MG63 (cell line): ENCODE data around the gene RTTN. TPM values are rescaled to one million over a fixed set of nuclear protein-coding genes. Genes with fewer than 3 reads are reported as not detected.

Source experiments
- DNase-seq: peaks from one replicate; pipeline ENCODE4 v3.0.0-alpha.2; 2020
- H3K27me3 ChIP-seq: fragments of 250-450 bp; sonication (Bioruptor Pico); 2 replicates; pipeline ENCODE4 v1.5.1; 2020; ENCODE audit warnings: mild to moderate bottlenecking, moderate library complexity
- H3K36me3 ChIP-seq: fragments of 250-450 bp; sonication (Bioruptor Pico); 2 replicates; pipeline ENCODE4 v1.5.1; 2020; ENCODE audit warnings: mild to moderate bottlenecking, moderate library complexity
- H3K4me3 ChIP-seq: fragments of 250-450 bp; sonication (Bioruptor Pico); 2 replicates; pipeline ENCODE4 v1.5.1; 2020; ENCODE audit warnings: mild to moderate bottlenecking, moderate library complexity
- H3K9me3 ChIP-seq: fragments of 250-450 bp; sonication (Bioruptor Pico); 2 replicates; pipeline ENCODE4 v1.5.1; 2020; ENCODE audit warnings: mild to moderate bottlenecking, moderate library complexity
- total RNA-seq: library from RNA; depleted of rRNA; stranded (reverse); fragments of >200 nt; shearing (Covaris generic); gene quantifications from 2 replicates; pipeline ENCODE4 v1.2.3, GENCODE V29; 2014; ENCODE audit warnings: low replicate concordance

RTTN gene
- total RNA-seq, 1 experiment from 2014 or later: 5.9 TPM

GRCh38 chr18:70075906-70076305 lies 129.6 kb downstream of the RTTN start:
- DNase-seq: no peak

DNA sequence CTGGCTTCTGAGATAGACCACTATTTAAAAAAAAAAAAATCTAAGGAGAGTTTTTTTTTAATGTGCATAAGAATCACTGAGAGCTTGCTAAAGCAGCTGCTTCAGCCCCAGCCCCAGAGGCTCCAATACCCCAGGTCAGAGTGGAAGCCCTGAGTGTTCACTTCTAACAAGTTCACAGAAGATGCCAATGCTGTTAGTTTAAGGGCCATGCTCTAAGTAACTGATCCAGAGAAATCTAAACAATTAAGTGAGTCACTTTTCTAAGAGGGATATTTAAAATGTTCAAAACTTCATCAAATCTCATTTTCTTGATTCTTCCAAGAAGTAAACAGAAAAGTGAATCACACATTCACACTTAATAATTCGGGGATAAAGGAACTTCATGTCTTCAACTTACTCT lies 131.4 kb downstream of the RTTN start:
- no peaks in the 10 kb centered on the region for H3K9me3 ChIP-seq
- peaks cover 10% of the 10 kb centered on the region for H3K36me3 ChIP-seq
- no peaks in the 10 kb centered on the region for H3K27me3 ChIP-seq
- no peak overlapping the region for H3K4me3 ChIP-seq
- DNase-seq: peak; percentile 51

More at GRCh38 chr18:70075906-70076305, 129.6 kb downstream of the RTTN start:
- peaks cover 10% of the 10 kb centered on the region for H3K36me3 ChIP-seq
- no peak overlapping the region for H3K4me3 ChIP-seq
- no peaks in the 10 kb centered on the region for H3K9me3 ChIP-seq
- H3K27me3 ChIP-seq: no peaks in the 10 kb centered on the region

GRCh38 chr18:70073432-70073831 lies 132.1 kb downstream of the RTTN start:
- peaks cover 10% of the 10 kb centered on the region for H3K36me3 ChIP-seq
- H3K27me3 ChIP-seq: no peaks in the 10 kb centered on the region
- no peaks in the 10 kb centered on the region for H3K9me3 ChIP-seq
- no peak overlapping the region for H3K4me3 ChIP-seq
- no peak for DNase-seq

- H3K9me3 ChIP-seq: no peaks in the 10 kb centered on the region
- no peaks in the 10 kb centered on the region for H3K27me3 ChIP-seq
- no peak overlapping the region for H3K4me3 ChIP-seq
- DNase-seq: no peak
- peaks cover 10% of the 10 kb centered on the region for H3K36me3 ChIP-seq
Observed at GRCh38 chr18:70072678-70073077, 132.8 kb downstream of the RTTN start.

- Histone ChIP-seq H3K9me3 (no peaks in the 10 kb centered on the region), H3K36me3 (peaks cover 10% of the 10 kb centered on the region), H3K4me3 (no peak overlapping the region), H3K27me3 (no peaks in the 10 kb centered on the region)
- DNase-seq: no peak
Observed at GRCh38 chr18:70069965-70070364, 135.5 kb downstream of the RTTN start.

- Histone ChIP-seq H3K9me3 (no peaks in the 10 kb centered on the region), H3K27me3 (no peaks in the 10 kb centered on the region), H3K36me3 (peaks cover 10% of the 10 kb centered on the region), H3K4me3 (no peak overlapping the region)
- DNase-seq: no peak
Observed at GRCh38 chr18:70069382-70069781, 136.1 kb downstream of the RTTN start.

- Histone ChIP-seq H3K4me3 (no peak overlapping the region), H3K36me3 (peaks cover 10% of the 10 kb centered on the region), H3K27me3 (no peaks in the 10 kb centered on the region), H3K9me3 (no peaks in the 10 kb centered on the region)
- DNase-seq: no peak
Observed at GRCh38 chr18:70068981-70069380, 136.5 kb downstream of the RTTN start.

DNA sequence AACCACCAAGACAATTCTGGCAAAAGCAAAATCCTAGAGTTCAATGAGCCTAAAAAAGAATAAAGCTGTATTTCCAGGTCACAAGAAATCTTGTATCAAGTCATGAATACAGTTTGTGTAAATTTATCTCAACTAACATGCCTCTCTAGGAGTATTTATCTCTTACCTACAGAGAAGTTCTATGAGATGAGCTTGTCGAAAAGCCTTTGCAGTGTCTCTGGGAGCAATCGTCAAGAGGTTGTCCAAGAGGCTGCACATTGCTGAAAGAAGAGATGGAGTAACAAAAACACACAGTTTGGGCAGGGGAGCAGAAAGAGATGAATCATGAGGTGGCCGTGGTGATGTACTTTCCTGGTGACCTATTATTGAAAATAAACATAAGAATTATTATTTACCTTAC lies 145.8 kb downstream of the RTTN start:
- Histone ChIP-seq H3K27me3 (no peaks in the 10 kb centered on the region), H3K36me3 (peaks cover 19% of the 10 kb centered on the region), H3K4me3 (no peak overlapping the region), H3K9me3 (no peaks in the 10 kb centered on the region)
- DNase-seq: no peak

DNA sequence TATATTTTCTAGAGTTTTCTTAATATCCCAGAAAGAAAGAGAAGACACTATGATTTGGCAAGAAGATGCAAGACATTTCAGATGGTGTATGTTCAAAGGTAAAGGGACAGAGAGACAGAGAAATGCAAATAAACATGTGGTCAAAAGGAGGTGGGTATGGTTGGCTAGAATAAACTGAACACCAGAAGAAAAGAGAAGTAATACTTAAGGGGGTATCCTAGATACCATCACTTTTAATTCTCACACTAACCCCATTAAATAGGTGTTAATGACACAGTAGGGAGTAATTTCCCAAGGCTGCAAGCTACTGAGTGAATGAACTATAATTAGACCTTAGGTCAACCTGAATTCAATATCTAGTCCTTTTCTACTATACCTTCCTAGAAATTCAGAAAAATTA lies 146.6 kb downstream of the RTTN start:
- DNase-seq: no peak
- Histone ChIP-seq H3K9me3 (no peaks in the 10 kb centered on the region), H3K36me3 (peaks cover 20% of the 10 kb centered on the region), H3K4me3 (no peak overlapping the region), H3K27me3 (no peaks in the 10 kb centered on the region)

DNA sequence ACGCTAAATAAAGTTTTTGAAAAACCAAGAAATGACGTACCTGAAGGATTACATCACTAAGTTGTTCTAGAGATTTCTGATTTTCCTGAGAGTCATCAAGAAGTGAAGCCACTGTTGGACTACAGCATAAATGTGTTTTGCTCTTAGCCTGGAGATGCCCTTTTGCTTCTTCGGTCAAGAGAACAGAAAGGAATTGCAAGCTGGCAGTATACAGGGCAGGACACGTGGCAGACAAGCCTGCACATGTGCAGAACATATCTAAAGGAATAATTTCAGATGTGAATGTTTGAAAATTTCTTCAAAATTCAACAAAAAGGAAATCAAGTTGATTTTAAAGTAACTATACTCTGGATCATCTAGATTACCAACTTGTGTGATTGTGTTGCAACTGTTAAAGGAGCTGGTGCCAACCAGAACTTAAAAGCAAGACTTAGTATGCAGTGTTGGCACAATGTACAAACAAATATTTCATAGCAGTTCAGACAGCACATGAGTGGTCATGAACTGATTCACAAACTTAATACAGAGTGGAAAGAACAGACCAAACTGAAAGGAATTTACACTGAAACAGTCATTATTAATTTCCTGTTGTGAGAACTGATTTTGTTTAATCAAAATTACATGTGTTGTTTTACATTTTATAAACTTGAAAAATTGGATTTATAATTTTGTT lies 157.4 kb downstream of the RTTN start:
- Histone ChIP-seq H3K4me3 (no peak overlapping the region), H3K9me3 (no peaks in the 10 kb centered on the region), H3K36me3 (peaks cover 22% of the 10 kb centered on the region), H3K27me3 (no peaks in the 10 kb centered on the region)
- DNase-seq: peak; percentile 37

DNA sequence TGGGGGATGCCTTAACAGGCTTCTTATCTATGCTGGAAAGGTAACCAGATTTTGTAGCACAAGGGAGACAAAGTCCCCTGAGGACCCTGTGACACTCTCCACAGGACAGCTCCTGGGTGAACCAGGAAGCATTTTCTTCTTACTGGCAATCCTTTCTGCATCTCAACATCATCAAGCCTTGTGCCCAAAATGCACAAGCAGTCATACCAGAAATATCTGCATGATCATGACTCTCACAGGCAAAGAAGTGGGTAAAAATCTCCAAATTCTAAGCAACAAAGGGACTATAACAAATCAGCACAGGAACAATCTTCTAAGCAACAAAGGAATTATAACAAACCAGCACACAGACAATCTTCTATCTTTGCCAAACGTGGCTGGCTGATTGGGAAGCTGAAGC lies 158.7 kb downstream of the RTTN start:
- Histone ChIP-seq H3K27me3 (no peaks in the 10 kb centered on the region), H3K4me3 (no peak overlapping the region), H3K9me3 (no peaks in the 10 kb centered on the region), H3K36me3 (peaks cover 24% of the 10 kb centered on the region)
- no peak for DNase-seq

GRCh38 chr18:70046207-70046606 lies 159.3 kb downstream of the RTTN start:
- peaks cover 23% of the 10 kb centered on the region for H3K36me3 ChIP-seq
- no peaks in the 10 kb centered on the region for H3K27me3 ChIP-seq
- no peak overlapping the region for H3K4me3 ChIP-seq
- H3K9me3 ChIP-seq: no peaks in the 10 kb centered on the region
- DNase-seq: peak; percentile 20

- Histone ChIP-seq H3K4me3 (no peak overlapping the region), H3K27me3 (no peaks in the 10 kb centered on the region), H3K36me3 (peaks cover 18% of the 10 kb centered on the region), H3K9me3 (peaks cover 3% of the 10 kb centered on the region; the same call in 1 of the 2 replicates)
- peak; percentile 53 for DNase-seq
Observed at GRCh38 chr18:70044632-70045031, 160.9 kb downstream of the RTTN start.

DNA sequence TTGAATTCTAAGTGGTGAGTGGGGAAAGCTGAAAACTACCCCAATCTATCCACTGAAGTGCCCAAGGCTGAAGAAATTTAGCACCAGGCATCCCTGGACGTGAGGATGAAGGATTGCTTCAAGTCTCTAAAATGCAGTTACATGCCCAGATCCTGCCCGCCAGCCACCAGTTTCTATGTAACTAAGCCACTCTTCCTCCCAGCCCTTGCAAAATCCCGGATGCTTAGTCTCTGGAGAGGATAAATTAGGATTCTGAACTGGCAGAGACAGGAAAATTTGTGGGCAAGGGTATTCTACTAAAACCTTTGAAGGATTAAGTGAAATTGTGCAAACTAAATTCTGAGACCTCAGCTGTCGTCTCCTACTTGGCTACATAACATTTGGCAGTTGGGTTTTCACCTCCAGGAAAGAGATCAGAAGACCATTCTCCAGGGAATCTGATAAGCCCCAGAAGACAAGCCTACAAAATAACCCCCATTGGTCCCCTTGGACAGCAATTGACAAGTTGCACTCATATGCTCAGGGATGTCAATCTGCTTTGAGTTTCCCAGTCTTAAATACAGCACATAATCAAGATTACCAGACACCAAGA lies 163.9 kb downstream of the RTTN start:
- DNase-seq: no peak
- Histone ChIP-seq H3K4me3 (no peak overlapping the region), H3K36me3 (peaks cover 22% of the 10 kb centered on the region), H3K9me3 (peaks cover 3% of the 10 kb centered on the region; the same call in 1 of the 2 replicates), H3K27me3 (no peaks in the 10 kb centered on the region)

GRCh38 chr18:70039186-70039585 lies 166.3 kb downstream of the RTTN start:
- peaks cover 24% of the 10 kb centered on the region for H3K36me3 ChIP-seq
- H3K9me3 ChIP-seq: peaks cover 3% of the 10 kb centered on the region; the same call in 1 of the 2 replicates
- no peaks in the 10 kb centered on the region for H3K27me3 ChIP-seq
- no peak for DNase-seq
- no peak overlapping the region for H3K4me3 ChIP-seq

DNA sequence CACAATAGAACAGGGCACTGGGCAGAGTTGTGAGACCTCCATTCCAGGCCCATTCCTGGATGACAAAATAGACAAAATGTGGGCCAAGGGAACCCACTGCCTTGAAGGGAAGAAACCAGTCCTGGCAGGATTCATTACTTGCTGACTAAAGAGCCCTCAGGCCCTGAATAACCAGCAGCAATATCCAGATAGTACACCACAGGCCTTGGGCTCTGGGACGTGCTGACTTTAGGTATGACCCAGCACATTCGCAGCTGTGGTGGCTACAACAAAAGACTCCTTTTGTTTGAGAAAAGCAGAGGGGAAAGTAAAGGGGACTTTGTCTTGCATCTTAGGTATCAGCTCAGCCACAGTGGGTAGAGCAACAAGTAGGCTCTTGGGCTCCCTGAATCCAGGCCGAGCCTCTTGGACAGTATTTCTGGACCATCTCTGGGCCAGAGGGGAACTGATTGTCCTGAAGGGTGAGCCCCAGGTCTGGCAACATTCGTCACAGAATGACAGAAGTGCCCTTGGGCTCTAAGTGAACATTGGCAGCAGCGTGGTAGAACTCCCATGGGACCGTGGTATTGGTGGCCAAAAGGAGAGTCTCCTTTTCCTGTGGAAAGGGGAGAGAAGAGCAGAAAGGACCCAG lies 167.9 kb downstream of the RTTN start:
- no peak overlapping the region for H3K4me3 ChIP-seq
- no peak for DNase-seq
- peaks cover 3% of the 10 kb centered on the region; the same call in 1 of the 2 replicates for H3K9me3 ChIP-seq
- no peaks in the 10 kb centered on the region for H3K27me3 ChIP-seq
- peaks cover 18% of the 10 kb centered on the region for H3K36me3 ChIP-seq

GRCh38 chr18:70036771-70037347 lies 168.6 kb downstream of the RTTN start:
- Histone ChIP-seq H3K4me3 (no peak overlapping the region), H3K27me3 (no peaks in the 10 kb centered on the region), H3K9me3 (peaks cover 3% of the 10 kb centered on the region; the same call in 1 of the 2 replicates), H3K36me3 (peaks cover 18% of the 10 kb centered on the region)
- no peak for DNase-seq
